Measurements from ENCODE around the gene CDR2L. TPM values are rescaled to one million over a fixed set of nuclear protein-coding genes. Genes with fewer than 3 reads are reported as not detected.
A peak's percentile ranks its signal among the peaks of the same experiment; 100 is the strongest.

Gene CDR2L
- polyA plus RNA-seq, 2 of the 4 experiments (the other 2 are of a cell fraction): 18.5 to 34.0 TPM

- ATAC-seq: peak; percentile 31 to 65; a peak in 5 of 6 replicates
- peak overlapping the region; percentile 86 for H3K4me2 ChIP-seq
- peak overlapping the region; percentile 71 for H3K4me3 ChIP-seq
- peak overlapping the region; percentile 77 to 84 for H3K27ac ChIP-seq
- ChIA-PET POLR2A (interaction anchor here (0.5 to 4.1 kb wide), 8 partner anchors 11 to 317 kb away, joined by 3 to 31 read pairs (median 6); partner anchors contain the start of genes CDR2L, MRPL58, SLC16A5 and SLC25A19), CTCF (interaction anchor here (0.6 to 42.3 kb wide), 10 partner anchors 12 to 299 kb away, joined by 3 to 1448 read pairs (median 16); partner anchors contain the start of genes CDR2L, MIF4GD, MRPL58 and OTOP2)
- FAIRE-seq: no peak
- no peaks in the 10 kb centered on the region for H3K9me3 ChIP-seq
- no peak for DNase-seq (ENCODE audit: low read depth in 1 of 2, low spot score in 1 of 2)
- H3K4me1 ChIP-seq: peaks cover 9% of the 10 kb centered on the region
- 3% methylated on average over 7 of the region's 9 CpGs for WGBS (ENCODE audit: missing lambda C conversion rate)
- TF ChIP-seq ZSCAN20 (CRISPR knock-in tag; IDR thresholded peaks at IDR 0.05) (no peak), ELK1 (IDR thresholded peaks at IDR 0.05; ENCODE audit: low read depth, low read length) (no peak), EHMT2 (IDR thresholded peaks at IDR 0.05; ENCODE audit: low read depth) (no peak), RARB (CRISPR knock-in tag; IDR thresholded peaks at IDR 0.05) (no peak), NPAS2 (CRISPR knock-in tag; IDR thresholded peaks at IDR 0.05; ENCODE audit: borderline replicate concordance) (no peak), RFX5 (IDR thresholded peaks at IDR 0.05) (no peak)
- TF ChIP-seq, protein P1, sequence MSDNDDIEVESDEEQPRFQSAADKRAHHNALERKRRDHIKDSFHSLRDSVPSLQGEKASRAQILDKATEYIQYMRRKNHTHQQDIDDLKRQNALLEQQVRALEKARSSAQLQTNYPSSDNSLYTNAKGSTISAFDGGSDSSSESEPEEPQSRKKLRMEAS (IDR thresholded peaks at IDR 0.05): no peak; the same call in 1 of the 2 replicates
These were observed 15.7 kb upstream of the CDR2L start for GRCh38 chr17:74971842-74972106.

GRCh38 chr17:74972107-74972972, 15.1 kb upstream of the CDR2L start, which contains the start of gene HID1:
TSS of gene HID1 (minus strand) at chr17:74972759. CDS start at chr17:74972656, 103 bp downstream.
- POLR2A ChIA-PET: interaction anchor here (0.5 to 4.1 kb wide), 10 partner anchors 10 to 317 kb away, joined by 3 to 31 read pairs (median 6); partner anchors contain the start of genes CDR2L, MRPL58, SLC16A5 and SLC25A19
- no peaks in the 10 kb centered on the region for H3K9me3 ChIP-seq
- 1% methylated on average over 33 of the region's 95 CpGs for WGBS (ENCODE audit: missing lambda C conversion rate)
- peaks cover 9% of the 10 kb centered on the region for H3K4me1 ChIP-seq
- FAIRE-seq (no peak), ATAC-seq (peak; percentile 83 to 85), DNase-seq (ENCODE audit: low read depth in 1 of 2, low spot score in 1 of 2) (peak; percentile 56 to 88)
- no peak for TF ChIP-seq CHD2 (IDR thresholded peaks at IDR 0.05; ENCODE audit: low read length, partially characterized antibody)
- TF ChIP-seq, protein P2, sequence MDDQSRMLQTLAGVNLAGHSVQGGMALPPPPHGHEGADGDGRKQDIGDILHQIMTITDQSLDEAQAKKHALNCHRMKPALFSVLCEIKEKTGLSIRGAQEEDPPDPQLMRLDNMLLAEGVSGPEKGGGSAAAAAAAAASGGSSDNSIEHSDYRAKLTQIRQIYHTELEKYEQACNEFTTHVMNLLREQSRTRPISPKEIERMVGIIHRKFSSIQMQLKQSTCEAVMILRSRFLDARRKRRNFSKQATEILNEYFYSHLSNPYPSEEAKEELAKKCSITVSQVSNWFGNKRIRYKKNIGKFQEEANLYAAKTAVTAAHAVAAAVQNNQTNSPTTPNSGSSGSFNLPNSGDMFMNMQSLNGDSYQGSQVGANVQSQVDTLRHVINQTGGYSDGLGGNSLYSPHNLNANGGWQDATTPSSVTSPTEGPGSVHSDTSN (IDR thresholded peaks at IDR 0.05): peak; percentile 61; the same call in 1 of the 2 replicates
- TF ChIP-seq ZFP36 (IDR thresholded peaks at IDR 0.05; ENCODE audit: borderline replicate concordance, partially characterized antibody): no peak
- 0 out of 2 replicates have a peak, but pooled peaks have one; percentile 60 for TF ChIP-seq MYC (IDR thresholded peaks at IDR 0.05; ENCODE audit: borderline replicate concordance, low read length)
- no peak for TF ChIP-seq HOXA7 (CRISPR knock-in tag; IDR thresholded peaks at IDR 0.05)
- peak; percentile 70; the same call in 1 of the 2 replicates for TF ChIP-seq PHF8 (IDR thresholded peaks at IDR 0.05; ENCODE audit: borderline replicate concordance, low read depth)
- no peak for TF ChIP-seq RNF2 (IDR thresholded peaks at IDR 0.05; ENCODE audit: borderline replicate concordance, low read depth)
- peak within 1 kb of the TSS; percentile 71 for H3K4me3 ChIP-seq
- CTCF ChIA-PET: interaction anchor here (0.8 to 42.3 kb wide), 10 partner anchors 12 to 229 kb away, joined by 3 to 1448 read pairs (median 16); partner anchors contain the start of genes CDR2L, MRPL58, OTOP2 and OTOP3
- peak within 1 kb of the TSS; percentile 77 to 84 for H3K27ac ChIP-seq
- H3K4me2 ChIP-seq: peak within 1 kb of the TSS; percentile 86

DNA sequence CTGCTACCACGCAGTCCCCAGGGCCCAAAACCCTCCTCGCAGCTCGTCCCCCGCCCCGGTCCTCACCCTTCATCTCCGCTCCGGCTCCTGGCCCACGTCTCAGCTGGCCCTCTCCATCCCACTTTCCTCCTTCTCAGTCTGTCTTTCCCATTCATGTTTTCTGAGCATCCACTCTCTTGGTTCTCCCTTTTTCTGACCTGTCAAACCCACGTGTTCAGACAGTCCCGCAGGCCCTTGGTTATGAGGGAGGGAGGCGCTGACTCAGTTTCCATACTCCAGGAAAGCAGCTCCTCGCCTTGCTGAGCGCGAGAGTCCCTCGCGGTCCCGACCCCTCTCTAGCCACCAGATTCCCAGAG, 14.5 kb upstream of the CDR2L start:
- Histone ChIP-seq H3K4me3 (peak overlapping the region; percentile 71), H3K9me3 (no peaks in the 10 kb centered on the region), H3K4me1 (peaks cover 9% of the 10 kb centered on the region), H3K27ac (peak overlapping the region; percentile 77 to 84; a peak in 5 of 6 replicates), H3K4me2 (peak overlapping the region; percentile 86)
- ATAC-seq: peak in 1 of 2 experiments; percentile 32; a peak in 5 of 6 replicates
- 57% methylated on average over 17 of the region's 17 CpGs for WGBS (ENCODE audit: missing lambda C conversion rate)
- POLR2A ChIA-PET: interaction anchor here (1.0 to 4.1 kb wide), 5 partner anchors 15 to 115 kb away, joined by 3 to 31 read pairs (median 8); partner anchors contain the start of genes CDR2L, MRPL58 and SLC16A5
- CTCF ChIA-PET: interaction anchor here (0.9 to 42.3 kb wide), 7 partner anchors 11 to 229 kb away, joined by 3 to 1448 read pairs (median 64); partner anchors contain the start of genes CDR2L, MRPL58, OTOP2 and OTOP3
- no peak for DNase-seq (ENCODE audit: low read depth in 1 of 2, low spot score in 1 of 2)
- FAIRE-seq: no peak
- no peak for TF ChIP-seq POLR2A (IDR thresholded peaks at IDR 0.05; ENCODE audit: low read length)
- TF ChIP-seq CTCF (IDR thresholded peaks at IDR 0.05): no peak
- no peak for TF ChIP-seq RAD21 (conservative IDR thresholded peaks at IDR 0.05 in 1 of 2, IDR thresholded peaks at IDR 0.05 in 1 of 2)
- TF ChIP-seq JUN (IDR thresholded peaks at IDR 0.05): no peak
- TF ChIP-seq HOXB13 (CRISPR knock-in tag; IDR thresholded peaks at IDR 0.05; ENCODE audit: low read depth): no peak
- no peak for TF ChIP-seq ATOH8 (CRISPR knock-in tag; IDR thresholded peaks at IDR 0.05; ENCODE audit: low read depth)
- no peak for TF ChIP-seq ELK1 (IDR thresholded peaks at IDR 0.05; ENCODE audit: low read depth, low read length)
- TF ChIP-seq ZFP36 (IDR thresholded peaks at IDR 0.05; ENCODE audit: borderline replicate concordance, partially characterized antibody): no peak
- TF ChIP-seq, protein P3, sequence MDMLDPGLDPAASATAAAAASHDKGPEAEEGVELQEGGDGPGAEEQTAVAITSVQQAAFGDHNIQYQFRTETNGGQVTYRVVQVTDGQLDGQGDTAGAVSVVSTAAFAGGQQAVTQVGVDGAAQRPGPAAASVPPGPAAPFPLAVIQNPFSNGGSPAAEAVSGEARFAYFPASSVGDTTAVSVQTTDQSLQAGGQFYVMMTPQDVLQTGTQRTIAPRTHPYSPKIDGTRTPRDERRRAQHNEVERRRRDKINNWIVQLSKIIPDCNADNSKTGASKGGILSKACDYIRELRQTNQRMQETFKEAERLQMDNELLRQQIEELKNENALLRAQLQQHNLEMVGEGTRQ (IDR thresholded peaks at IDR 0.05): no peak
- TF ChIP-seq EP300 (IDR thresholded peaks at IDR 0.05): no peak

Data from A549 (cell line).